GM12874 (cell line): Measurements from ENCODE around the gene GTPBP3.

ENCODE experiments used
- CTCF ChIP-seq: IDR thresholded peaks from 2 replicates; pipeline ENCODE4 v1.5.1; 2011; ENCODE audit warnings: low read depth, mild to moderate bottlenecking, control low read depth, low read length, moderate library complexity; ENCODE audit not compliant: insufficient read depth

GTPBP3 gene

GRCh38 chr19:17327068-17327653 is 10.2 kb upstream of the GTPBP3 start:
- TF ChIP-seq CTCF = no peak

- TF ChIP-seq CTCF = no peak
These were observed 9.5 kb upstream of the GTPBP3 start for GRCh38 chr19:17327654-17328516.

GRCh38 chr19:17328517-17329365 is 8.6 kb upstream of the GTPBP3 start:
- no peak for TF ChIP-seq CTCF

GRCh38 chr19:17329366-17330261 is 7.7 kb upstream of the GTPBP3 start:
- no peak for TF ChIP-seq CTCF

GRCh38 chr19:17330262-17331044 is 6.9 kb upstream of the GTPBP3 start:
- TF ChIP-seq CTCF = no peak

- TF ChIP-seq CTCF = no peak
These were observed 6.3 kb upstream of the GTPBP3 start for GRCh38 chr19:17331045-17331558.
